Fibroblast of upper back skin (primary cell): Measurements from ENCODE around the gene YY1.
"Not testable (repeated sequence)": the region's sequence is repeated elsewhere in the genome, so short reads cannot be mapped to it uniquely, and the experiment has no call there.

Source experiments
- DNase-seq: peaks from one replicate; pipeline ENCODE4 v3.0.0-alpha.2; 2013

YY1 gene

GRCh38 chr14:100238419-100239210 is at the start of gene YY1:
Gene YY1, plus strand, starts transcription at chr14:100239144. Its CDS starts 101 bp downstream, at chr14:100239245.
- peak; percentile 98 for DNase-seq

DNA sequence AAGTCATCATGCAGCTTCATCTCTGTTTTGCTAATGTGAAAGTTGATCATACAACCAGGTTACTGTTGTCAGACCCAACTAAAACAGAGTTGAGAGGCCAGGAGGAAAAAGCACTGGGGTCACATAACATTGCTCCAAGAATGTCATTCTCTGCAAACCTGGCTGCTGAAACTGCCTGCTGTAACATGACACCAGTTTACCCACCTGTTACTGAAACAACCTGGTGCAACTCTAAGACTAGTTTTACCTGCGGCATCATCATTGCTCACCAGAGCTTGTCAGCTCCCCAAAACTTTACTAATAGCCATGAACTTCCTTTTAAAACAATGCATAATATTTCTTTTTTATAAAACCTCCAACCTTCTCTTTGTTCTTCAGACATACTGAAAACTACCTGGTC is 48.8 kb upstream of the YY1 start:
- no peak for DNase-seq

- no peak for DNase-seq
Observed at GRCh38 chr14:100191584-100192249, 47.2 kb upstream of the YY1 start.

GRCh38 chr14:100192250-100192671 is 46.7 kb upstream of the YY1 start:
- DNase-seq, result no peak

DNA sequence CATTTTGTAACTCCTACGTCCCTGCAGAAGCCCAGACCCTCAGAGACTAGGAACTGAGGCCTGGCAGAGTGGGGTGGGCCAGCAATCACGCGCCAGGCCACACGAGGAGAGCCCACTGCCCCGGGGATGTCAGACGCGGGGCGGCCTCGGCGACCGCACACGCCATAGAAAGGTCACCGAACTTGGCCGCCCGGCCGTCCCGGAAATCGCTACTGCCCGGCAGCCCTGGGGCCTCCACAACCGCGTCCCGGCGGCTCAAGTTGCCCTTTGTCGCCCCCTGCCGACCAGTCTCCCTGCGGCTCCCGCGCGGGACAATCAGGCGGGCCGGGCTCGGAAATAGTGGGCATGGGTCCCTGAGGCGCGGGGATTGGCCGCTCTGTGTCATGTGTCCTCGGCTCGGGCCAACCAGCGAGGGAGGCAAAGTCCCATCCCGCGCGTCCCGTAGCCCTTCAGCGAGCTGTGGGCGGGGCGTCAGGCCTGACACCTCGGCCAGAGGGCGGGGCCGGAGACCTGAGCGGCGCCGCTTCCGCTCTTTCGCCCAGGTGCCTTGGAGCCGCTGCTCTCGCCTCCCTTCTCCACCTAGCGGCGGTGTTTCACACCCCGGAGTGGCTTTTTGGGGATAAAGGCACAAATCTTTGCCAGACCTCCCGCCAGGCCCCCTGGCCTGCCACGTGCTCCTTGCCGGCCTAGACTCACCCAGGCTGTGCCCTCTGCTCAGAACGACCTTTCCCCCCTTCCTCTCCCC is 46.1 kb upstream of the YY1 start:
- DNase-seq, result peak; percentile 98

GRCh38 chr14:100193417-100194357 is 45.3 kb upstream of the YY1 start:
- no peak for DNase-seq

- DNase-seq, result no peak
Observed at GRCh38 chr14:100199240-100199860, 39.6 kb upstream of the YY1 start.

DNA sequence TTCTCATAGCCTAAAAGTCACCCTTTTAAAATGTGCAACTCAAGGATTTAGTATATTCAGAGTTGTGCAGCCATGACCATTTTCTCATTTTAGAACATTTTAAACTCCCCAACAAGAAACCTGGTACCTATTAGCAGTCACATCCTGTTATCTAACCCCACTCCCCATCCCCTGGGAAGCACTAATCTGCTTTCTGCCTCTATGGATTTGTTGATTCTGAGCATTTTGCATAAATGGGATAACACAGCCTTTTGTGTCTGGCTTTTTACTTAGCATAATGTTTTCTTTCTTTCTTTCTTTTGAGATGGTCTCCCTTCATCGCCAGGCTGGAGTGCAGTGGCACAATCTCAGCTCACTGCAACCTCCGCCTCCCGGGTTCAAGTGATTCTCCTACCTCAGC is 38.6 kb upstream of the YY1 start:
- DNase-seq, result no peak

- DNase-seq, result no peak
Observed at GRCh38 chr14:100201701-100202100, 37.2 kb upstream of the YY1 start.

- no peak for DNase-seq
Observed at GRCh38 chr14:100202712-100203111, 36.2 kb upstream of the YY1 start.

DNA sequence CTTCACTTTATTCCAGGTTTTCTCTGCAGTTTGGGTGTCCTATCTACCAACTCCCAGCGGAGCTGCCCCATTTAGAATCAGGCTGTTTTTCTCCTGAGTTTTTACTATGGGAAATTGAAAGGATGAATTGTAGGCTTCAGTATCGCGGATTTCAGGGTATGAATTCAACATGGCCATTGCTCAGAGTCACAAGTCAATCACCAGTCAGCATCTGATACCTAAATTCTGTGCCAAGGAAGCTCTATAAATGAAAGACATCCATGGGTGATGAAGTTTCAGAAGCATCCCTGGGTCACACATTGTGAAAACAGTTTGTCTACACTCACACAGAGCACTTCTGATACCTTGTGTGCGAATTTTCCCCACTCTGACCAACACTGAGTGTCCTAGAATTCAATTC is 35.8 kb upstream of the YY1 start:
- DNase-seq, result no peak

- peak; percentile 26 for DNase-seq
Observed at GRCh38 chr14:100203962-100204834, 34.7 kb upstream of the YY1 start.

DNA sequence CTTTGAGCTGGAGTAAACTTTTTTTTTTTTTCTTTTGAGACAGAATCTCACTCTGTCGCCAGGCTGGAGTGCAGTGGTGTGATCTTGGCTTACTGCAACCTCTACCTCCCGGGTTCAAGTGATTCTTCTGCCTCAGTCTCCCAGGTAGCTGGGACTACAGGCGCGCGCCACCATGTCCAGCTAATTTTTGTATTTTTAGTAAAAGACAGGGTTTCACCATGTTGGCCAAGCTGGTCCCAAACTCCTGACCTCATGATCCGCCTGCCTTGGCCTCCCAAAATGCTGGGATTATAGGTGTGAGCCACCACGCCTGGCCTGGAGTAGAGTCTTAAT is 34.1 kb upstream of the YY1 start:
- DNase-seq, result not testable (repeated sequence)

GRCh38 chr14:100207588-100207987 is 31.4 kb upstream of the YY1 start:
- not testable (repeated sequence) for DNase-seq

DNA sequence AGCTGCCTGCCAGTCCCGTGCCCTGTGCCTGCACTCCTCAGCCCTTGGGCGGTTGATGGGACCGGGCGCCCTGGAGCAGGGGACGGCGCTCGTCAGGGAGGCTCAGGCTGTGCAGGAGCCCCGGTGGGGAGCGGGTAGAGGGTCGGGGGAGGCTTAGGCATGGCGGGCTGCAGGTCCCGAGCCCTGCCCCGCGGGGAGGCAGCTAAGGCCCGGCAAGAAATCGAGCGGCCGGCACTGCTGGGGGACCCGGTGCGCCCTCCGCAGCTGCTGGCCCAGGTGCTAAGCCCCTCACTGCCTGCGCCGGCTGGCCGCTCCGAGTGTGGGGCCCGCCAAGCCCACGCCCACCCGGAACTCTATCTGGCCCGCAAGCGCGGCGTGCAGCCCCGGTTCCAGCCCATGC is 30.8 kb upstream of the YY1 start:
- DNase-seq, result not testable (repeated sequence)

GRCh38 chr14:100211366-100211765 is 27.6 kb upstream of the YY1 start:
- DNase-seq, result no peak

- DNase-seq, result no peak
Observed at GRCh38 chr14:100211893-100212292, 27.1 kb upstream of the YY1 start.

GRCh38 chr14:100212476-100213333 is 26.2 kb upstream of the YY1 start:
- DNase-seq, result no peak

GRCh38 chr14:100213587-100213955 is 25.4 kb upstream of the YY1 start:
- DNase-seq, result no peak
